ENCODE data around the gene CELSR1.

- TF ChIP-seq CTCF (conservative IDR thresholded peaks at IDR 0.05) = no peak
- TF ChIP-seq EZH2 (IDR thresholded peaks at IDR 0.05; ENCODE audit: low read depth) = no peak
Measured at GRCh38 chr22:46499805-46500189, 37.6 kb downstream of the CELSR1 start.
